HG02798 (cell line): ENCODE results near the gene TUBAL3.
A peak's percentile ranks its signal among the peaks of the same experiment; 100 is the strongest.
"Not testable (repeated sequence)": the region's sequence is repeated elsewhere in the genome, so short reads cannot be mapped to it uniquely, and the experiment has no call there.

ENCODE experiments used
- ATAC-seq: cut with Tn5 transposase; IDR thresholded peaks from one replicate; pipeline ENCODE4 v1.9.1; 2021; ENCODE audit warnings: mild to moderate bottlenecking; ENCODE audit not compliant: unreplicated experiment, poor library complexity

The TUBAL3 gene

GRCh38 chr10:5385224-5385623 is 19.4 kb downstream of the TUBAL3 start:
- ATAC-seq = no peak

GRCh38 chr10:5381187-5381586 is 23.4 kb downstream of the TUBAL3 start:
- no peak for ATAC-seq

- not testable (repeated sequence) for ATAC-seq
These were observed 24.2 kb downstream of the TUBAL3 start for GRCh38 chr10:5380395-5380794.

- not testable (repeated sequence) for ATAC-seq
These were observed 25.4 kb downstream of the TUBAL3 start for GRCh38 chr10:5379202-5379601.

GRCh38 chr10:5376450-5376849 is 28.2 kb downstream of the TUBAL3 start:
- ATAC-seq = no peak

- ATAC-seq = no peak
These were observed 30.6 kb downstream of the TUBAL3 start for GRCh38 chr10:5373891-5374611.

GRCh38 chr10:5373307-5373706 is 31.3 kb downstream of the TUBAL3 start:
- ATAC-seq = no peak

- ATAC-seq = no peak
These were observed 33.9 kb downstream of the TUBAL3 start for GRCh38 chr10:5370493-5371352.

GRCh38 chr10:5369362-5370158 is 35.1 kb downstream of the TUBAL3 start:
- no peak for ATAC-seq

GRCh38 chr10:5365928-5366327 is 38.7 kb downstream of the TUBAL3 start:
- ATAC-seq = no peak

GRCh38 chr10:5364890-5365338 is 39.7 kb downstream of the TUBAL3 start, which contains the start of gene UCN3:
Gene UCN3, plus strand, starts transcription at chr10:5364966. Its CDS starts 8,755 bp downstream, at chr10:5373721.
- ATAC-seq = no peak

GRCh38 chr10:5364374-5364773 is 40.3 kb downstream of the TUBAL3 start:
- no peak for ATAC-seq

GRCh38 chr10:5362873-5363272 is 41.8 kb downstream of the TUBAL3 start:
- ATAC-seq = no peak

GRCh38 chr10:5361966-5362365 is 42.7 kb downstream of the TUBAL3 start:
- ATAC-seq = no peak

GRCh38 chr10:5360318-5360915 is 44.2 kb downstream of the TUBAL3 start:
- ATAC-seq = no peak

- ATAC-seq = no peak
These were observed 48.3 kb downstream of the TUBAL3 start for GRCh38 chr10:5356302-5356763.

GRCh38 chr10:5355594-5356301 is 48.9 kb downstream of the TUBAL3 start:
- ATAC-seq = no peak

- peak; percentile 92 for ATAC-seq
These were observed 50.6 kb downstream of the TUBAL3 start for GRCh38 chr10:5354068-5354467.

GRCh38 chr10:5349362-5349761 is 55.3 kb downstream of the TUBAL3 start:
- ATAC-seq = no peak
